SH-SY5Y (cell line): Measurements from ENCODE around the gene PHTF2.

Experiments used
- GATA2 ChIP-seq: IDR thresholded peaks from 2 replicates; pipeline ENCODE4 v1.6.1; 2011; ENCODE audit warnings: mild to moderate bottlenecking, low read depth, low read length
- GATA3 ChIP-seq: IDR thresholded peaks from 2 replicates; pipeline ENCODE4 v1.6.1; 2011; ENCODE audit warnings: low read depth, mild to moderate bottlenecking, low read length, moderate library complexity

GRCh38 chr7:77783545-77783944 lies 15.0 kb upstream of the PHTF2 start:
- TF ChIP-seq GATA2 (no peak), GATA3 (no peak)
